ENCODE measurements around the gene ZNF652.

ZNF652 gene

DNA sequence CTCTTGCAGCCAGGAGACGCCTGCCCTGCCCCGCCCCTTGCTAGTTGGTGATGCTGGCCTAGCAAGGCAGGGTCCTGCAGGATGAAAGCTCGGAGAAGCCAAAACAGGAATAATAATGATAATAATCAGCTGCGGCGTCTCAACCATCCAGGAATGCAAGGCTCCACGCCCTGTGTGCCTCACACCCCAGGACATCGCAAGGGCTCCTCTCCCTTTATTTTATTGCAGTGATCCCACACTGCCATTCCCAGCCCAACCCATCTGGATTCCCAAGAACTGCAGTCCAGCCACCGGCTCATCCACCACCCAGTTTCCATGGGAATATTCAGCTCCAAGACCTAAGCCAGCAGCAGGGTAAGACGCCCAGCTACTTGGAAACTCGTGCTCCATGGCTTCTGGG is 21.0 kb upstream of the ZNF652 start:
- Histone ChIP-seq H3K4me1 (ENCODE audit: control insufficient read depth in 1 of 2, insufficient read depth in 2 of 2, low read length in 2 of 2) (peaks cover 0 to 30% of the 10 kb centered on the region in 2 donors), H3K27ac (ENCODE audit: low read length) (no peak overlapping the region), H3K4me3 (ENCODE audit: low read depth in 1 of 2, low read length in 2 of 2) (no peak overlapping the region), H3K27me3 (ENCODE audit: low read depth, low read length) (no peaks in the 10 kb centered on the region), H3K9me3 (ENCODE audit: control insufficient read depth in 1 of 2, low read length in 2 of 2) (no peaks in the 10 kb centered on the region), H3K36me3 (ENCODE audit: control insufficient read depth in 1 of 2, insufficient read depth in 2 of 2, low read length in 2 of 2) (no peaks in the 10 kb centered on the region)

DNA sequence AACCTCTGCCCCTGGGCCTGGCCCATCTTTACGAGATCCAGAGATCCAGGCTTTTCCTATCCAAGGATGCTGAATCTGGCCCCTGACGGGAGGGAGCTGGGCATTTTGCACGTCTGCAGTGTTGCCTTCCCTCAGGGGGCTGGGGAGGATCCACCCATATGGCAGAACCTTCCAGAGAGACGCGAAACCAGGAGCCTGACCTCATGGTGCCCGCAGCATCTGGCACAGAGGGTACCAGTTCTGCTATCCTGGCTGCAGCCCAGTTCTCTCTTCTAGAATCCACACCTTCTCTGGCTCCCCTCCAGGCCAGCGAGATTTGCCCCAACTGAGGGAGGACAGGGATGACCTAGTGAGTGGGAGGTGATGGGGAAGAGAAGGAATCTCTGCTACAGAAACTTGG is 20.5 kb upstream of the ZNF652 start:
- no peaks in the 10 kb centered on the region for H3K9me3 ChIP-seq (ENCODE audit: control insufficient read depth in 1 of 2, low read length in 2 of 2)
- no peak overlapping the region for H3K4me3 ChIP-seq (ENCODE audit: low read depth in 1 of 2, low read length in 2 of 2)
- H3K27ac ChIP-seq (ENCODE audit: low read length), result no peak overlapping the region
- no peaks in the 10 kb centered on the region for H3K27me3 ChIP-seq (ENCODE audit: low read depth, low read length)
- H3K36me3 ChIP-seq (ENCODE audit: control insufficient read depth in 1 of 2, insufficient read depth in 2 of 2, low read length in 2 of 2), result no peaks in the 10 kb centered on the region
- H3K4me1 ChIP-seq (ENCODE audit: control insufficient read depth in 1 of 2, insufficient read depth in 2 of 2, low read length in 2 of 2), result peaks cover 0 to 30% of the 10 kb centered on the region in 2 donors

DNA sequence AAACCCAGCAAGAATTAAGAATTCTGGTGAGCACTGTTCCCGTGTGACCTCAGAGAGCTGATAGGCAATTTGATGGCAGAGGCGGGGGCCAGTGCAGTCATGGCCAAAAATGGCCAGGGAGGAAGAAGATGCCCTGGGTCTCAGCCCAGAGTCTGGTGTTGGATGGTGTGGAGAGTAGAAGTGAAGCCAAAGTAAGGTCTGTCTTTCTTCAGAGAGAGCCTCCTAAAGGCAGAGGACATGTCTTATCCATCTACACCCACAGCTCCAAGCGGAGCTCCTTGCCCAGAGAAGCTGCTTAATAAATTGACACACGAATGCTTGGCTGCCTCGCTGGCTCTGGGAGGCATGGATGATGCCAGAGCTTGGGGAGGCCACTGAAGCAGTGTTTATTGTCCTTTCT is 19.7 kb upstream of the ZNF652 start:
- Histone ChIP-seq H3K9me3 (ENCODE audit: control insufficient read depth in 1 of 2, low read length in 2 of 2) (no peaks in the 10 kb centered on the region), H3K4me1 (ENCODE audit: control insufficient read depth in 1 of 2, insufficient read depth in 2 of 2, low read length in 2 of 2) (peaks cover 0 to 30% of the 10 kb centered on the region in 2 donors), H3K27ac (ENCODE audit: low read length) (no peak overlapping the region), H3K27me3 (ENCODE audit: low read depth, low read length) (no peaks in the 10 kb centered on the region), H3K36me3 (ENCODE audit: control insufficient read depth in 1 of 2, insufficient read depth in 2 of 2, low read length in 2 of 2) (no peaks in the 10 kb centered on the region), H3K4me3 (ENCODE audit: low read depth in 1 of 2, low read length in 2 of 2) (no peak overlapping the region)

DNA sequence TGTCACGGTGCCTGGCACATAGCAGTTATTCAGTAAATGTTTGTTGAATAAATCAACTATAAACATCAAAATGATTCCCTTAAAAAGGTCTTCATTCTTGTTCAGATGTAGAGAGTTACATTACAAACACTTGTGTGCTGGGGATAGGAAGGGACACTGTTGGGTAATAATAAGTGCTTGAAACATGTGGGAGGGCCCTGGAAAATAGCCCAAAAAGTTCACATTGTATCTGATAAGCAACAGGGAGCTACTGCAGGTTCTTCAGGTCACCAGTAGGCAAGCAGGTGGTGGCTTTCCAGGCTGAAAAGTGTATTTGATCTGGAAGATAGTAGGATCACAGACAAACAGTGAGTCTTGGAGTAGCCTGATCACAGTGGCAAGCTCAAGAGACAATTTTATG is 19.0 kb upstream of the ZNF652 start:
- no peaks in the 10 kb centered on the region for H3K9me3 ChIP-seq (ENCODE audit: control insufficient read depth in 1 of 2, low read length in 2 of 2)
- H3K4me3 ChIP-seq (ENCODE audit: low read depth in 1 of 2, low read length in 2 of 2), result no peak overlapping the region
- peaks cover 0 to 28% of the 10 kb centered on the region in 2 donors for H3K4me1 ChIP-seq (ENCODE audit: control insufficient read depth in 1 of 2, insufficient read depth in 2 of 2, low read length in 2 of 2)
- H3K36me3 ChIP-seq (ENCODE audit: control insufficient read depth in 1 of 2, insufficient read depth in 2 of 2, low read length in 2 of 2), result no peaks in the 10 kb centered on the region
- no peaks in the 10 kb centered on the region for H3K27me3 ChIP-seq (ENCODE audit: low read depth, low read length)
- H3K27ac ChIP-seq (ENCODE audit: low read length), result no peak overlapping the region

DNA sequence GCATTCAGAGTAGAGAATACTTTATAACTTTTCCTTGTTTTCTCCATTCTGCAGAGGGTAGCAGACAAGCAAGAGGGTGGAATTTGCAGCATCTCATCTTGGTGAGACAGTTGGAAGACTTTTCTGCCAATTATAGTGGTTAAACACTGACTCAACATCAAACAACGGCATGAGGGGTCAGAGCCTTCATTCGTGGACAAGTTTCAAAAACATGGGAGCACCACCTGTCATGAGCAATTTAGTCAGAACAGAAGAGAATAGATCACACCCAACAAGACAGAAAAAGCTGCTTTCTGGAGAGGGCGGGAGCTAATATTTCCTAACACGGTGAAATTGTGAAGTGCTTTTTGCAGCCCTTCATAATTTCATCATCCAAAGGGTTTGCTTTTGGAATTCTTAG is 17.9 kb upstream of the ZNF652 start:
- no peaks in the 10 kb centered on the region for H3K36me3 ChIP-seq (ENCODE audit: control insufficient read depth in 1 of 2, insufficient read depth in 2 of 2, low read length in 2 of 2)
- no peak overlapping the region for H3K4me3 ChIP-seq (ENCODE audit: low read depth in 1 of 2, low read length in 2 of 2)
- no peaks in the 10 kb centered on the region for H3K9me3 ChIP-seq (ENCODE audit: control insufficient read depth in 1 of 2, low read length in 2 of 2)
- no peak overlapping the region for H3K27ac ChIP-seq (ENCODE audit: low read length)
- peaks cover 0 to 21% of the 10 kb centered on the region in 2 donors for H3K4me1 ChIP-seq (ENCODE audit: control insufficient read depth in 1 of 2, insufficient read depth in 2 of 2, low read length in 2 of 2)
- H3K27me3 ChIP-seq (ENCODE audit: low read depth, low read length), result no peaks in the 10 kb centered on the region

DNA sequence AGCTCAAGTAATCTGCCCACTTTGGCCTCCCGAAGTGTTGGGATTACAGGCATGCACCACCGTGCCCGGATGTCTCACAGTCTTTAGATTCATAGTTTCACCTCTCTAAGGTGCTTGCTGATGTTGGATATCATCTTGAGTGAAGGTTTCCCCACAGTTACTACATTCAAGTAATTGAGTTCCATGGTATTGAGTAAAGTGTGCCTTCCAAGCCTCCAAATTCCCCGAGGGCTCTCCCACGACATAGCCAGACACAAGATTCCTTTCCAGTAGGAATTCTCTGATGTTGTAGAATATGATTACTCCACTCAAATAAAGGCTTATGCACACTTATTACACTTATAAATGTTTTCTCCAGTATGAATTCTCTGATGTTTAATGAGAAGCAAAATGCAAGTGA is 16.3 kb upstream of the ZNF652 start:
- Histone ChIP-seq H3K27ac (ENCODE audit: low read length) (no peak overlapping the region), H3K4me3 (ENCODE audit: low read depth in 1 of 2, low read length in 2 of 2) (no peak overlapping the region), H3K27me3 (ENCODE audit: low read depth, low read length) (no peaks in the 10 kb centered on the region), H3K4me1 (ENCODE audit: control insufficient read depth in 1 of 2, insufficient read depth in 2 of 2, low read length in 2 of 2) (peaks cover 0 to 16% of the 10 kb centered on the region in 2 donors), H3K36me3 (ENCODE audit: control insufficient read depth in 1 of 2, insufficient read depth in 2 of 2, low read length in 2 of 2) (no peaks in the 10 kb centered on the region), H3K9me3 (ENCODE audit: control insufficient read depth in 1 of 2, low read length in 2 of 2) (no peaks in the 10 kb centered on the region)

DNA sequence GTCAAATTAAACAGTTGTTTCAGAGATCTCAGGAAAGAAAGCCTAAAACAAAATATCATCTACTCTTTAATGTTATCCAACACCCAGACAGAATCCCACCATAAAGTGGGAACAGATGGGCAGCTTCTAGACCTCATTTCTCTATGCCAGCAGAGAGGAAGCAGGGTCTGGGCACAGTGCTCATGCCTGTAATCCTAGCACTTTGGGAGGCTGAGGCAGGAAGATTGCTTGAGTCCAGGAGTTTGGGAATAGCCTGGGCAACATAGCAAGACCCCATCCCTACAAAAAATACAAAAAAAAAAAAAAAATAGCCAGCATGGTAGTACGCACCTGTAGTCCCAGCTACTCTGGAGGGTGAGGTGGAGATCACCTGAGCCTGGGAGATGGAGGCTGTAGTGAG is 13.5 kb upstream of the ZNF652 start:
- H3K9me3 ChIP-seq (ENCODE audit: control insufficient read depth in 1 of 2, low read length in 2 of 2), result no peaks in the 10 kb centered on the region
- H3K4me3 ChIP-seq (ENCODE audit: low read depth in 1 of 2, low read length in 2 of 2), result no peak overlapping the region
- no peaks in the 10 kb centered on the region for H3K27me3 ChIP-seq (ENCODE audit: low read depth, low read length)
- H3K36me3 ChIP-seq (ENCODE audit: control insufficient read depth in 1 of 2, insufficient read depth in 2 of 2, low read length in 2 of 2), result no peaks in the 10 kb centered on the region
- H3K27ac ChIP-seq (ENCODE audit: low read length), result no peak overlapping the region
- H3K4me1 ChIP-seq (ENCODE audit: control insufficient read depth in 1 of 2, insufficient read depth in 2 of 2, low read length in 2 of 2), result no peaks in the 10 kb centered on the region

DNA sequence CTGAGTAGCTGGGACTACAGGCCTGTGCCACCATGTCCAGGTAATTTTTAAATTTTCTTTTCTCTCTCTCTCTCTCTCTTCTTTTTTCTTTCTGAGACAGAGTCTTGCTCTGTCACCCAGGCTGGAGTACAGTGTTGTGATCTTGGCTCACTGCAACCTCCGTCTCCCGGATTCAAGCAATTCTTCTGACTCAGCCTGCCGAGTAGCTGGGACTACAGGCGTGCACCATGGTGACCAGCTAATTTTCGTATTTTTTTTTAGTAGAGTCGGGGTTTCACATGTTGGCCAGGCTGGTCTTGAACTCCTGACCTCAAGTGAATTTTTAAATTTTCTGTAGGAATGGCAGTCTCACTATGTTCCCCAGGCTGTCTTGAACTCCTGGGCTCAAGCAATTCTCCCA is 11.1 kb upstream of the ZNF652 start:
- no peak overlapping the region for H3K4me3 ChIP-seq (ENCODE audit: low read depth in 1 of 2, low read length in 2 of 2)
- no peak overlapping the region for H3K27ac ChIP-seq (ENCODE audit: low read length)
- no peaks in the 10 kb centered on the region for H3K27me3 ChIP-seq (ENCODE audit: low read depth, low read length)
- no peaks in the 10 kb centered on the region for H3K36me3 ChIP-seq (ENCODE audit: control insufficient read depth in 1 of 2, insufficient read depth in 2 of 2, low read length in 2 of 2)
- H3K4me1 ChIP-seq (ENCODE audit: control insufficient read depth in 1 of 2, insufficient read depth in 2 of 2, low read length in 2 of 2), result no peaks in the 10 kb centered on the region
- H3K9me3 ChIP-seq (ENCODE audit: control insufficient read depth in 1 of 2, low read length in 2 of 2), result no peaks in the 10 kb centered on the region

DNA sequence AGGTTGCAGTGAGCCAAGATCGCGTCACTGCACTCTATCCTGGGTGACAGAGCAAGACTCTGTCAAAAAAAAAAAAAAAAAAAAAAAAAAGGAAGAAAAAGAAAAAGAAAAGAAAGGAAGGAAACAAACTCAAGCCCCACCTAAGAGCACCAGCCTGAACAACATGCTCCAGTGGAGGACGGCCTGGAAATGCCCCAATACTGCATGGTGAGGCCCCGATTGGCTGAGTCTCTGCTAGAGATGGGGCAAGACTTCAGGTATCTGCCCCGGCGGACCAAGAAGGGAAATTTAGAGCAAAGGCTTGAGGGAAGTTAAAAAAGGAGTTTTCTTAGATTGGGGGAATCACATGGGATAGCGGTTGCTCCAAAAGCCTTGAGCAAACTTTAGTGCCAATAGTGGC is 10.4 kb upstream of the ZNF652 start:
- H3K9me3 ChIP-seq (ENCODE audit: control insufficient read depth in 1 of 2, low read length in 2 of 2), result no peaks in the 10 kb centered on the region
- no peak overlapping the region for H3K4me3 ChIP-seq (ENCODE audit: low read depth in 1 of 2, low read length in 2 of 2)
- no peaks in the 10 kb centered on the region for H3K27me3 ChIP-seq (ENCODE audit: low read depth, low read length)
- H3K36me3 ChIP-seq (ENCODE audit: control insufficient read depth in 1 of 2, insufficient read depth in 2 of 2, low read length in 2 of 2), result no peaks in the 10 kb centered on the region
- H3K27ac ChIP-seq (ENCODE audit: low read length), result no peak overlapping the region
- H3K4me1 ChIP-seq (ENCODE audit: control insufficient read depth in 1 of 2, insufficient read depth in 2 of 2, low read length in 2 of 2), result no peaks in the 10 kb centered on the region

DNA sequence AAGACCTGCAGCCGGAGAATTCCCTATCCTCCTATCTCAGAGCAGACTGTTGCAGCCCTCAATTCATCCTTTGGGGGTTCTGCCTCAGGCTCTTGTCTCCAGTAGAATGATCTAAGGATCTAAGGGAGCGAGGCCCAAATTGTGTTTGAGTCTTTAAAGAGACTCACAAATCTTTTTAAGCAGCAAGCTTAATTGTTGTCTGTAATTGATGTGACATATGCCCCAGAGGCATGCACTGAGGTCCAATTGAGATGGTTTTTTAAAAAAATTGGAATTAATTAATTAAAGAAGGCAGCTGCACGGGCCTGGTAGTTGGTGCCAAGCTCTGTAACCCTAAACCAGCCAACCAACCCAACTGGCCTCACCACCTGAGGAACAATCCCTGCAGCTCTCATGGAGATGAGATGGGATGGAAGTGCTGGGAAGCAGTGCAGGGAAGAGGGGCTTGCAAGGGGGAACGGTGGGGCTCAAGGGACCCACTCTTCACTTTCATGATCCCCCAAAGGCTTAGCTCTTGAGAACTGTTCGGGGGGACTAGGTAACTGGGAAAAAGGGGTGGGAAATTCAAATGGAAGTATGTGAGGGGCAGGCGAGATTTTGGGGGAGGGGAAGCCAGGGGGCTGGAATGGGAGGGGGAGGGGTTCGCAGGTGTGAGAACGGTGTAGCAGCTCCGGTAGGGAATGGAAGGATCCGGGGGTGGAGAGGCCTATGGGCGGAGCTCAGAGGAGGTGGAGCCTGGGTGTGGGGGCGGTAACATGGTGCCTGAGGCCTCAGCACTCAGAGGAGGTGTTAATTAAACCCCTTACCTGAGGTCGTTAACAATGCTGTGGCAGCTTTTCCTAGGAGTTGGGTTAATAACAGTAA is 9.2 kb upstream of the ZNF652 start:
- Histone ChIP-seq H3K27ac (ENCODE audit: low read length) (no peak overlapping the region), H3K4me3 (ENCODE audit: low read depth in 1 of 2, low read length in 2 of 2) (no peak overlapping the region), H3K36me3 (ENCODE audit: control insufficient read depth in 1 of 2, insufficient read depth in 2 of 2, low read length in 2 of 2) (no peaks in the 10 kb centered on the region)

DNA sequence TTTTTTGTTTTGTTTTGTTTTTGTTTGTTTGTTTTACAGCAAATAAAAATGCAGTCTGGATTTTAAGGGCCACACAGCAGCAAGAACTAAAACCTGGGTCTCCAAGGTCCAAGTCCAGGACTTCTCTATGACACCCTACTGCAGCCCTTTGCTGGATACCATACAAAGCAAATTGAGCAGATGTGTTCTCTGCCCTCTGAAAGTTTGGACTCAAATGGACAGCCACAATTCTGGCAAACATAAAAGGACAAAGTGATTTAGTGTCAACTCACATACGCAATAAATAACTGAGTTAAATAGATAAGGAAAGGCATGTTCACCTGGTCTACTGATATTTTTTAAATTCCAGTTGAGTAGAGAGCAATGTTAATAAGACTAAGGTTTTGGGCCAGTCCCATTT is 7.7 kb upstream of the ZNF652 start:
- H3K9me3 ChIP-seq (ENCODE audit: control insufficient read depth in 1 of 2, low read length in 2 of 2), result no peaks in the 10 kb centered on the region
- H3K27me3 ChIP-seq (ENCODE audit: low read depth, low read length), result no peaks in the 10 kb centered on the region
- H3K27ac ChIP-seq (ENCODE audit: low read length), result no peak overlapping the region
- no peaks in the 10 kb centered on the region for H3K36me3 ChIP-seq (ENCODE audit: control insufficient read depth in 1 of 2, insufficient read depth in 2 of 2, low read length in 2 of 2)
- no peak overlapping the region for H3K4me3 ChIP-seq (ENCODE audit: low read depth in 1 of 2, low read length in 2 of 2)
- no peaks in the 10 kb centered on the region for H3K4me1 ChIP-seq (ENCODE audit: control insufficient read depth in 1 of 2, insufficient read depth in 2 of 2, low read length in 2 of 2)

More for the DNA sequence above, 9.2 kb upstream of the ZNF652 start:
- Histone ChIP-seq H3K27me3 (ENCODE audit: low read depth, low read length) (no peaks in the 10 kb centered on the region), H3K4me1 (ENCODE audit: control insufficient read depth in 1 of 2, insufficient read depth in 2 of 2, low read length in 2 of 2) (no peaks in the 10 kb centered on the region), H3K9me3 (ENCODE audit: control insufficient read depth in 1 of 2, low read length in 2 of 2) (no peaks in the 10 kb centered on the region)

DNA sequence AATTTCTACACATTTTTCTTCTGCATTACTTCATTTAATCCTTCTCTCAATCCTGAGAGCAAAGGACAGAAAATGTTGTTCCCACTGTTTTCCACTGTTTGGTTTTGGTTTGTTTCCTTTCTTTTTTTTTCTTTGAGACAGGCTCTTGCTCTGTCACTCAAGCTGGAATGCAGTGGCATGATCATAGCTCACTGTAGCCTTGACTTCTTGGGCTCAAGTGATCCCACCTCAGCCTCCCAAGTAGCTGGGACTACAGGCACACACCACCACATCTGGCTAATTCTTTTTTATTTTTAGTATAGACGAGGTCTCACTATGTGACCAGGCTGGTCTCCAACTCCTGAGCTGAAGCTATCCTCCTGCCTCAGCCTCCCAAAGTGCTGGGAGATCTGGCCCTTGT is 7.0 kb upstream of the ZNF652 start:
- H3K9me3 ChIP-seq (ENCODE audit: control insufficient read depth in 1 of 2, low read length in 2 of 2), result no peaks in the 10 kb centered on the region
- H3K4me1 ChIP-seq (ENCODE audit: control insufficient read depth in 1 of 2, insufficient read depth in 2 of 2, low read length in 2 of 2), result no peaks in the 10 kb centered on the region
- no peak overlapping the region for H3K27ac ChIP-seq (ENCODE audit: low read length)
- no peak overlapping the region for H3K4me3 ChIP-seq (ENCODE audit: low read depth in 1 of 2, low read length in 2 of 2)
- no peaks in the 10 kb centered on the region for H3K27me3 ChIP-seq (ENCODE audit: low read depth, low read length)
- no peaks in the 10 kb centered on the region for H3K36me3 ChIP-seq (ENCODE audit: control insufficient read depth in 1 of 2, insufficient read depth in 2 of 2, low read length in 2 of 2)

Measured in muscle layer of duodenum (tissue), 2 donors.